Activated T-cell treated with anti-CD3 and anti-CD28 coated beads for 1 hour (primary cell): Measurements from ENCODE around the gene FAM216B.
"Not testable (repeated sequence)": the region's sequence is repeated elsewhere in the genome, so short reads cannot be mapped to it uniquely, and the experiment has no call there.

ENCODE experiments used
- DNase-seq: peaks from one replicate; pipeline ENCODE4 v3.0.0-alpha.2; 2020; ENCODE audit warnings: low read depth

The FAM216B gene

GRCh38 chr13:42781352-42781751 is at the start of gene FAM216B:
Gene FAM216B, plus strand, starts transcription at chr13:42781584. Its CDS starts 2,484 bp downstream, at chr13:42784068.
- no peak for DNase-seq

GRCh38 chr13:42732073-42732472 is 49.3 kb upstream of the FAM216B start:
- DNase-seq = no peak

GRCh38 chr13:42733046-42733445 is 48.3 kb upstream of the FAM216B start:
- no peak for DNase-seq

GRCh38 chr13:42735010-42735409 is 46.4 kb upstream of the FAM216B start:
- DNase-seq = no peak

GRCh38 chr13:42740753-42741152 is 40.6 kb upstream of the FAM216B start:
- DNase-seq = no peak

- DNase-seq = no peak
Observed at GRCh38 chr13:42741914-42742313, 39.5 kb upstream of the FAM216B start.

GRCh38 chr13:42745655-42746054 is 35.7 kb upstream of the FAM216B start:
- no peak for DNase-seq

- no peak for DNase-seq
Observed at GRCh38 chr13:42746866-42747265, 34.5 kb upstream of the FAM216B start.

- no peak for DNase-seq
Observed at GRCh38 chr13:42747399-42747873, 33.9 kb upstream of the FAM216B start.

- no peak for DNase-seq
Observed at GRCh38 chr13:42750794-42751193, 30.6 kb upstream of the FAM216B start.

GRCh38 chr13:42751693-42752092 is 29.7 kb upstream of the FAM216B start:
- DNase-seq = no peak

- no peak for DNase-seq
Observed at GRCh38 chr13:42752731-42753130, 28.7 kb upstream of the FAM216B start.

- no peak for DNase-seq
Observed at GRCh38 chr13:42753697-42754096, 27.7 kb upstream of the FAM216B start.

- DNase-seq = no peak
Observed at GRCh38 chr13:42754801-42755510, 26.4 kb upstream of the FAM216B start.

GRCh38 chr13:42757678-42758420 is 23.5 kb upstream of the FAM216B start:
- DNase-seq = no peak

GRCh38 chr13:42758515-42758914 is 22.9 kb upstream of the FAM216B start:
- no peak for DNase-seq

- DNase-seq = no peak
Observed at GRCh38 chr13:42760951-42761350, 20.4 kb upstream of the FAM216B start.

GRCh38 chr13:42762251-42762650 is 19.1 kb upstream of the FAM216B start:
- no peak for DNase-seq

- DNase-seq = no peak
Observed at GRCh38 chr13:42762917-42763316, 18.5 kb upstream of the FAM216B start.

- no peak for DNase-seq
Observed at GRCh38 chr13:42766016-42766415, 15.4 kb upstream of the FAM216B start.

GRCh38 chr13:42769650-42770049 is 11.7 kb upstream of the FAM216B start:
- no peak for DNase-seq

GRCh38 chr13:42776558-42776957 is 4.8 kb upstream of the FAM216B start:
- not testable (repeated sequence) for DNase-seq

- DNase-seq = no peak
Observed at GRCh38 chr13:42777467-42777866, 3.9 kb upstream of the FAM216B start.
